HG02973 (cell line): ENCODE data around the gene TMEM248.
"Not testable (repeated sequence)": the region's sequence is repeated elsewhere in the genome, so short reads cannot be mapped to it uniquely, and the experiment has no call there.

Experiments used
- ATAC-seq: cut with Tn5 transposase; IDR thresholded peaks from one replicate; pipeline ENCODE4 v1.9.1; 2021; ENCODE audit warnings: moderate library complexity; ENCODE audit not compliant: unreplicated experiment

TMEM248 gene

DNA sequence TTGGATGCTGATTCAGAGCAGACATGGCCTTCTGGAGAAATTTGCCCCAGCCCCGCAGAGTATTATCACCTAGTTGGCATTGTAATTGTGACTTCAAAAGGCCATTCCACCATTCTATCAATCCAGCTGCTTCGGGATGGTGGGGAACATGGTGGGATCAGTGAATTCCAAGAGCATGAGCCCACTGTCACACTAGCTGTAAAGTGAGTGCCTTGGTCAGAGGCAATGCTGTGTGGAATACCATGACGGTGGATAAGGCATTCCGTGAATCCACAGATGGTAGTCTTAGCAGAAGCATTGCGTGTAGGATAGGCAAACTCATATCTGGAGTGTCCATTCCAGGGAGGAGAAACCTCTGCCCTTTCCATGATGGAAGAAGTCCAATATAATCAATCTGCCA, 13.3 kb upstream of the TMEM248 start:
- no peak for ATAC-seq

GRCh38 chr7:66908598-66908997, 12.4 kb upstream of the TMEM248 start:
- not testable (repeated sequence) for ATAC-seq

DNA sequence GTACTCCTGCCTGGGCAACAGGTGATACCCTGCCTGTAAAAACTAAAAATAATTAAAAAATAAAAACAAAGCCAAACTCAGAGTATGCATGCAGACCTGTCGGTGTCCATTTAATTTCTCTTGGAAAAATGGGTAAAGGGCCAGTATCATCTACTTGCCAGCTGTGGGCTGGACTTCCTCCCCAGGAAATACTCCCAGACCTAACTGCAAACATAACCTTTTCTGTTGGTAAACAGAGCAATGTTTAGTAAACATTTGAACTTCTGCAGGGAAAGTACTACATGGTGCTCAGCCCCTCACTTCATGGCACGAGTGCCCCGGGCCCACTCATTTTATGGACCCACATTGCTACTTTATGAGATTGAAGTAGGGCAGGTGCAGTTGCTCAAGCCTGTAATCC, 10.2 kb upstream of the TMEM248 start:
- no peak for ATAC-seq

DNA sequence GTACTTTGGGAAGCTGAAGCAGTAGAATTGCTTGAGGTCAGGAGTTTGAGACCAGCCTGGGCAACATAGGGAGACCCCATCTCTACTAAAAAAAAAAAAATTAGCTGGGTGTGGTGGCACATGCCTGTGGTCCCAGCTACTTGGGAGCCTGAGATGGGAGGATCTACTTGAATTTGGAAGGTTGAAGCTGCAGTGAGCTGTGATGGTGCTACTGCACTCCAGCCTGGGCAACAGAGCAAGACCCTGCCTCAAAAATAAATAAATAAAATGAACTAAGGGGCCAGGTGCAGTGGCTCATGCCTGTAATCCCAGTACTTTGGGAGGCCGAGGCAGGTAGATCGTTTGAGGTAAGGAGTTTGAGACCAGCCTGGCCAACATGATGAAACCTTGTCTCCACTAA, 9.8 kb upstream of the TMEM248 start:
- not testable (repeated sequence) for ATAC-seq

DNA sequence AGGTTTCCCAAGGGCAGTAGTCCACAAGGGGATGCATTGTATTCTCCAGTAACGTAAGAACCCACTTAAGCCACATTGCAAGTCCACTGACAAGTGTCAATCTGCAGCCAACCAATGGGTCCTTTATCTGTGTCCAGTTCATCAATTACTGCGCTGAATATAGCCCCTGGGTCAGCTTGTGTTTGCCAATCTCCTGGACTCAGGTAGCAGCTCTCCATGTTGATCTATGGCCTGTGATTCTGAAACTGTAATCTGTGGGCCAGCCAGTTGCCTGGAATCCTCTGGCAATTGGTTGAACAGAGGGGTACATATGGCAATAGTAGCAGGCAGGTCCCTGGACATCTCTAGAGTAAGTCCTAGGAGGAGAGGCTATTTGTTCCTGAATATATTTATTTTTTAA, 8.8 kb upstream of the TMEM248 start:
- ATAC-seq = no peak

- ATAC-seq = no peak
Measured at GRCh38 chr7:66913118-66914037, 7.6 kb upstream of the TMEM248 start.

- not testable (repeated sequence) for ATAC-seq
Measured at GRCh38 chr7:66917904-66918303, 3.1 kb upstream of the TMEM248 start.

- no peak for ATAC-seq
Measured at GRCh38 chr7:66919304-66919703, 1.7 kb upstream of the TMEM248 start.

DNA sequence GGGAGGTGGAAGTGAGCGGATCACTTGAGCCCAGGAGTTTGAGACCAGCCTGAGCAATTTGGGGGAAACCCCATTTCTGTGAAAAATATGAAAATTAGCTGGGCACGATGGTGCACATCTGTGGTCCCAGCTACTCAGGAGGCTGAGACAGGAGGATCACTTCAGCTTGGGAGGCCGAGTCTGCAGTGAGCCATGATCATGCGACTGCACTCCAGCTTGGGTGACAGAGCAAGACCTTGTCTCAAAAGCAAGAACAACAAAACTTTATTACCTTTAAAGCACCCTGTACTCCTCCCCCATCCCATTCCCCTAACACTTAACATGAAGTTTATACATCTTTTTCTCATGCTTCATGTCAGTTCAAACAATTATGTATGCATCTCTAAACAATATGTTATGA, 1.3 kb upstream of the TMEM248 start:
- no peak for ATAC-seq

DNA sequence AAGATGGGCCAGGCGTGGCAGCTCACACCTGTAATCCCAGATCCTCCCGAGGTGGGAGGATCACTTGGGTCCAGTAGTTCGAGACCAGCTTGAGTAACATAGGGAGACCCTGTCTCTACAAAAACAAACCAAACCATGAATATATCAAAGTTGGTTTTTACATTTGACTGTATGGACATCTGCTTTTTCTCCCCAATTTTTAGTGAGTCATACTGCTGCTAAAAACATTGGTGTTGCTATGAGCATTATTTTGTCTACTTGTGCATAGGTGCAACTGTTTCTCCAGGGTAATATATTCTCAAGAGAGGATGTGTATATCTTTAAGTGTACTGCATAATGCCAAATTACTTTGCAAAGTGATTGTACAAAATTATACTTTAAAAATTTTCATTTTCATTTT, 769 bp upstream of the TMEM248 start:
- no peak for ATAC-seq

DNA sequence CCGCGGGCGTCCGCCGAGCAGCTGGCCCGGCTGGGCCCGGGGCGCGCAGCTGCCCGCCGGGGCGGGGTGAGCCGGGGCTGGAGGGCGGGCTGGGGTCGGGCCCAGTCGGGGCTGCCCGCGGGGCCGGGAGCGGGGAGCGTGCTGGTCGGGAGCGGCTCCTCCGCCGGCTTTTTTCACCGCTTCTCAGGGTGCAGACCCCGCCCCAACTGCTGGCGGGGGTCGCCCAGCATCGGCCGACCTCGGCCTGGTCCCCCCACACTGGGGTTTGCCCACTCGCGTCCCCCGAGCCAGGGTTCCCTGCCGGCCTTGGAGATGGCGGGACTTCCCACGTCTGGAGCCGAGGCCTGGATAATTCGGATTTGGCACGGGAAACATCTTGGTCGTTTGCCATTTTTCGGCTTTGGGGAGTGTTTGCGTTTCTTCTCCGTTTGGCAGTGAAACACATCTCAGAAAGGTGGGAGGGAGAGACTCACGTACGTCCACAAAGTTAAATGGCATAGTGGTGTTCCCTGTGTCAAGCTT, 432 bp downstream of the TMEM248 start:
- peak; percentile 34 for ATAC-seq

GRCh38 chr7:66921918-66922486, 977 bp downstream of the TMEM248 start:
- no peak for ATAC-seq

DNA sequence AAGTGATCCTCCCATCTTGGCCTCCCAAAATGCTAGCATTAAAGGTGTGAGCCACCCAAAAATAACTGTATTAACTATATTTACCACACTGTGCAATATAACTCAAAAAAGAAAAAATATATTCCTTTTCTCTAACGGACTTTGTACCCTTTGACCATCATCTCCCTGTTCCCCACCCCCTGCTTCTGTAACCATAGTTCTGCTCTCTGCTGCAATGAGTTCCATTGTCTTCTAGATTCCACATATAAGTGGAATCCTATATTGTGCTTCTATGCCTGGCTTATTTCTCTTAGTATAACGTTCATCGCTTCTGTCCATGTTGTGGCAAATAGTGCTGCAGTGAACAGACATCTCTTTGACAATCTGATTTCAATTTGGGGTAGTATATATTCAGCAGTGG, 4.2 kb downstream of the TMEM248 start:
- no peak for ATAC-seq

GRCh38 chr7:66927348-66927948, 6.4 kb downstream of the TMEM248 start:
- no peak for ATAC-seq

- no peak for ATAC-seq
Measured at GRCh38 chr7:66928388-66928787, 7.4 kb downstream of the TMEM248 start.

- no peak for ATAC-seq
Measured at GRCh38 chr7:66929165-66929564, 8.1 kb downstream of the TMEM248 start.

DNA sequence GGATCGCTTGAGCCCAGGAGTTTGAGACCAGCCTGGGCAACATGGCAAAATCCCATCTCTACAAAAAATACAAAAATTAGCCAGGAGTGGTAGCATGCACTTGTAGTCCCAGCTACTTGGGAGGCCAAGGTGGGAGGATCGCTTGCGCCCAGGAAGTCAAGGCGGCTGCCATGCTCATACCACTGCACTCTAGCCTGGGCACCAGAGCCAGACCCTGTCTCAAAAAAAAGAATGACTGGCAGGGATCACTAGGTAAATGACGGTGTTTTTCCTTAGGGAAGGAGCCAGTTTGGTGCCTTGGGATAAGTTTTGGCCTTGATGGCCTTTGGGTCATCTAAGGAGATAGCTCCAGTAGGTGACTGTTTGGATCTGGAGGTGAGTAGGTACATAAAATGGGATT, 8.9 kb downstream of the TMEM248 start:
- ATAC-seq = no peak

- no peak for ATAC-seq
Measured at GRCh38 chr7:66930341-66930740, 9.3 kb downstream of the TMEM248 start.

GRCh38 chr7:66933469-66933868, 12.4 kb downstream of the TMEM248 start:
- no peak for ATAC-seq

DNA sequence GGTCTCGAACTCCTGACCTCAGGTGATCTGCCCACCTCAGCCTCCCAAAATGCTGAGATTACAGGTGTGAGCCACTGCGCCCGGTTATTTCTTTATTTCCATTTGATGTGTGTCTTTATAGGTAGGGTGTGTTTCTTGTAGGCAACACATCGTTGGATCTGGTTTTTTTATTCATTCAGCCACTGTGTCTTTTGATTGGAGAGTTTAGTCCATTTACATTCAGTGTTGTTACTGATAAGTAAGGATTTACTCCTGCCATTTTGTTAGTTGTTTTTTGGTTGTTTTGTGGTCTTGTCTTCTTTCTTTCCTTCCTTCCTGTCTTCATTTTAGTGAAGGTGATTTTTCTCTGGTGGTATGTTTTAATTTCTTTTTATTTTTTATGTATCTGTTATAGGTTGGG, 16.9 kb downstream of the TMEM248 start:
- no peak for ATAC-seq

DNA sequence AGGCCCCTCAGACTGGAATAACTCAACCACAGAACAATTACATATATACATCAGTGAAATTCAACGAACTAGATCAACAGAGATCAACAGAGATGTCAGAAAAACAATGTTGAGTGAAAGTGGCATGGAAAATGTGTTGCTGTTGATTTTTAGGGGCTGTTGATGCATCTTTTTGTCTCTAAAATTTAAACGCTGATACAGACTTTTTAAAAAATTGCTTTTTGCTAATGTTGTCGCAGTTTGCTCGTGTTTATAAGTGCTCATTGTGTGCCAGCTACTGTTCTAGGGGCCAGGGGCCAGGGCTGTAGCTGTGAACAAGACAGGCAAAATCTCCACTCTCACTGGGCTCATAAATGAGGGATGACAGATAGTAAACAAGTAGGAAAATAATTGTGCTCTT, 18.3 kb downstream of the TMEM248 start:
- ATAC-seq = no peak

DNA sequence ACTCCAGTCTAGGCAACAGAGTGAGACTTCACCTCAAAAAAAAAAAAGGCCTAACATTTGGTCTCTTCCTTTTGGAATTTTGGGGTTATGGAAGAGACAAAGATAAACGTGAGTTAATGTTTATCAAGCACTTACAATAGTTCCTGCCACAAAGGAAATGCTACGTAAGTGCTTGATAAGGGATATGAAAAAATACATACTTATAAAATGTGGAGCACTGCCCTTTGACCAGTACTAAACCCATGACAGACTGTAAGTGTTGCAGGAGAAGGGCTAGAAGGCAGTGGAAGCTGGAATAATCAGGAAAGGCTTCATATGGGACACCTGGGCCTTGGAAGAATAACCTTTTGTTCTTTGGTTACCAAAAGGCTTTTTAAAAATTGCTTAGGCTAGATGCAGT, 25.5 kb downstream of the TMEM248 start:
- ATAC-seq = no peak
